A673 (cell line): ENCODE results near the gene AOPEP. TPM values are rescaled to one million over a fixed set of nuclear protein-coding genes. Genes with fewer than 3 reads are reported as not detected.

ENCODE experiments used
- BruUV-seq: library from RNA; stranded (reverse); fragments of 400-500 nt; replicated peaks from 2 replicates; lab custom pipeline; 2021; lab: Mats Ljungman, UMichigan
- CTCF ChIA-PET: fragments of 300-600 bp; sonication (Branson Sonifier 250); formaldehyde crosslinking; loops from one replicate; lab custom pipeline; 2022; ENCODE audit warnings: antibody characterized with exemption; lab: Charles Lee
- POLR2A ChIA-PET: fragments of 300-600 bp; sonication (Branson Sonifier 250); formaldehyde crosslinking; loops from one replicate; lab custom pipeline; 2022; ENCODE audit warnings: antibody characterized with exemption; ENCODE audit not compliant: low non-redundant PET; lab: Charles Lee
- DNase-seq: peaks from one replicate; pipeline ENCODE4 v3.0.0-alpha.2; 2015; ENCODE audit warnings: low spot score
- H3K27ac ChIP-seq: fragments of 200-600 bp; sonication (generic); 2 replicates; pipeline ENCODE4 v1.5.1; 2016; ENCODE audit warnings: mixed run types, low read depth, mild to moderate bottlenecking, mixed read lengths, antibody characterized with exemption, low read length; ENCODE audit not compliant: poor library complexity, severe bottlenecking
- H3K27me3 ChIP-seq: fragments of 200-600 bp; sonication (generic); replicated peaks from 2 replicates; pipeline ENCODE4 v1.6.1; 2017; ENCODE audit warnings: mixed run types, low read depth, mild to moderate bottlenecking, mixed read lengths, antibody characterized with exemption, low read length; ENCODE audit not compliant: insufficient read depth, poor library complexity
- H3K36me3 ChIP-seq: fragments of 200-600 bp; sonication (generic); 2 replicates; pipeline ENCODE4 v1.6.1; 2016; ENCODE audit warnings: mixed run types, mild to moderate bottlenecking, mixed read lengths, antibody characterized with exemption, low read length; ENCODE audit not compliant: insufficient read depth, poor library complexity, severe bottlenecking
- H3K4me1 ChIP-seq: fragments of 200-600 bp; sonication (generic); 2 replicates; pipeline ENCODE4 v1.6.1; 2017; ENCODE audit warnings: mixed run types, mild to moderate bottlenecking, mixed read lengths, antibody characterized with exemption, low read length; ENCODE audit not compliant: insufficient read depth, poor library complexity, severe bottlenecking
- H3K4me3 ChIP-seq: fragments of 200-600 bp; sonication (generic); 2 replicates; pipeline ENCODE4 v1.5.1; 2016; ENCODE audit warnings: low read depth, mixed run types, mild to moderate bottlenecking, mixed read lengths, low read length; ENCODE audit not compliant: poor library complexity, severe bottlenecking
- H3K9me3 ChIP-seq: fragments of 200-600 bp; sonication (generic); 2 replicates; pipeline ENCODE4 v1.6.1; 2016; ENCODE audit warnings: mixed run types, low read depth, mild to moderate bottlenecking, mixed read lengths, antibody characterized with exemption, low read length; ENCODE audit not compliant: poor library complexity, severe bottlenecking
- CTCF ChIP-seq: fragments of 300-800, 200-600 bp; sonication (generic); conservative IDR thresholded peaks from 2 replicates; pipeline ENCODE4 v1.5.1; 2017; ENCODE audit warnings: low read depth, mild to moderate bottlenecking, antibody characterized with exemption, low read length, moderate library complexity, mixed read lengths
- EZH2 ChIP-seq: fragments of 200-600 bp; sonication (generic); IDR thresholded peaks from 2 replicates; pipeline ENCODE4 v1.6.1; 2017; ENCODE audit warnings: borderline replicate concordance, low read depth, mild to moderate bottlenecking, mixed read lengths, antibody characterized with exemption, low read length; ENCODE audit not compliant: poor library complexity, severe bottlenecking
- intact Hi-C: fragments of 100-400 bp; cut with micrococcal nuclease; formaldehyde crosslinking; loops from one replicate; pipeline ENCODE4 v1.10.0; 2022; ENCODE audit not compliant: unreplicated experiment
- total RNA-seq: library from RNA; stranded (reverse); gene quantifications from 2 replicates; pipeline ENCODE4 v1.2.3, GENCODE V29; 2021

AOPEP gene
- total RNA-seq, 1 experiment from 2014 or later = 17.5 TPM

- TF ChIP-seq EZH2 (no peak), CTCF (no peak)
- intact Hi-C loops = no loop called here
- DNase-seq = no peak
- POLR2A ChIA-PET = no interaction called here
- Histone ChIP-seq H3K4me3 (no peak overlapping the region), H3K27me3 (no peaks in the 10 kb centered on the region), H3K9me3 (no peaks in the 10 kb centered on the region), H3K4me1 (peaks cover 13% of the 10 kb centered on the region), H3K27ac (no peak overlapping the region), H3K36me3 (no peaks in the 10 kb centered on the region)
- CTCF ChIA-PET = no interaction called here
- no TSS peak for BruUV-seq
These were observed 306.3 kb downstream of the AOPEP start for GRCh38 chr9:95032580-95033341.

GRCh38 chr9:95035846-95036245 lies 309.3 kb downstream of the AOPEP start:
- Histone ChIP-seq H3K4me3 (no peak overlapping the region), H3K27ac (no peak overlapping the region), H3K36me3 (no peaks in the 10 kb centered on the region), H3K9me3 (no peaks in the 10 kb centered on the region), H3K27me3 (no peaks in the 10 kb centered on the region), H3K4me1 (peaks cover 8% of the 10 kb centered on the region)
- ChIA-PET CTCF (no interaction called here), POLR2A (no interaction called here)
- peak; percentile 70 for DNase-seq
- intact Hi-C loops = no loop called here
- no TSS peak for BruUV-seq
- TF ChIP-seq EZH2 (no peak), CTCF (no peak)

GRCh38 chr9:95036676-95037075 lies 310.2 kb downstream of the AOPEP start:
- H3K27me3 ChIP-seq = no peaks in the 10 kb centered on the region
- no peak for TF ChIP-seq CTCF
- TF ChIP-seq EZH2 = no peak
- intact Hi-C loops = no loop called here
- no peak overlapping the region for H3K27ac ChIP-seq
- no TSS peak for BruUV-seq
- no peaks in the 10 kb centered on the region for H3K36me3 ChIP-seq
- CTCF ChIA-PET = no interaction called here
- DNase-seq = no peak
- POLR2A ChIA-PET = no interaction called here
- peaks cover 6% of the 10 kb centered on the region for H3K4me1 ChIP-seq
- no peaks in the 10 kb centered on the region for H3K9me3 ChIP-seq
- H3K4me3 ChIP-seq = no peak overlapping the region
